Prostate gland (tissue), 2 donors: ENCODE data around the gene KCNG2. TPM values are rescaled to one million over a fixed set of nuclear protein-coding genes. Genes with fewer than 3 reads are reported as not detected.

Source experiments
- DNase-seq: peaks from one replicate; pipeline ENCODE4 v3.0.0-alpha.2; 2019; ENCODE audit warnings: low spot score
- H3K27ac ChIP-seq, 2 donors: fragments of 200-600 bp; sonication (generic); 2 replicates each; pipeline ENCODE4 v1.5.1; 2017 to 2019
- H3K27me3 ChIP-seq: fragments of 200-600 bp; sonication (generic); replicated peaks from 2 replicates; pipeline ENCODE4 v1.5.1; 2019; ENCODE audit not compliant: insufficient read depth
- H3K36me3 ChIP-seq, 2 donors: fragments of 200-600 bp; sonication (generic); 1 replicate in 1 of 2; 2 replicates in 1 of 2; pipeline versions ENCODE4 v1.5.1 to v1.8.1; 2017 to 2019
- H3K4me1 ChIP-seq: fragments of 200-600 bp; sonication (generic); replicated peaks from 2 replicates; pipeline ENCODE4 v1.5.1; 2019
- H3K4me3 ChIP-seq, 2 donors: fragments of 200-600 bp; sonication (generic); 2 replicates each; pipeline ENCODE4 v1.5.1; 2017 to 2019
- H3K9me3 ChIP-seq: fragments of 200-600 bp; sonication (generic); 2 replicates; pipeline ENCODE4 v1.5.1; 2017
- POLR2A ChIP-seq: fragments of 450-650 bp; IDR thresholded peaks from one replicate; pipeline ENCODE4 v1.6.1; 2016; ENCODE audit warnings: antibody characterized with exemption, mild to moderate bottlenecking
- POLR2AphosphoS5 ChIP-seq: sonication (generic); formaldehyde crosslinking; IDR thresholded peaks from one replicate; pipeline ENCODE4 v1.6.1; 2017; ENCODE audit warnings: antibody characterized with exemption
- WGBS: methylation state at CpG from one replicate; pipeline ENCODE4 v1.1.5; 2018; 5-methylcytosine and 5-hydroxymethylcytosine counted together
- intact Hi-C: fragments of 100-400 bp; cut with DNase I; formaldehyde crosslinking; loops from one replicate; pipeline ENCODE4 v1.14.2; 2022
- total RNA-seq, 2 donors: library from RNA; depleted of rRNA; stranded (reverse); fragments of >200 nt; gene quantifications; one replicate each; pipeline ENCODE4 v1.1.0, GENCODE V29; 2016
- TF ChIP-seq, protein P1 (sequence below), 4 experiments: fragments of 200-600 bp in 2 of 4; fragments of 450-650 bp in 2 of 4; sonication (generic) in 2 of 4; IDR thresholded peaks; 1 replicate in 3 of 4; 2 replicates in 1 of 4; pipeline ENCODE4 v1.5.1; 2016 to 2019; ENCODE audit warnings: antibody characterized with exemption in 4 of 4, mild to moderate bottlenecking in 2 of 4, moderate library complexity in 2 of 4

Gene KCNG2
- total RNA-seq, 2 donors from 2014 or later: 3.7 TPM; not detected in 1

DNA sequence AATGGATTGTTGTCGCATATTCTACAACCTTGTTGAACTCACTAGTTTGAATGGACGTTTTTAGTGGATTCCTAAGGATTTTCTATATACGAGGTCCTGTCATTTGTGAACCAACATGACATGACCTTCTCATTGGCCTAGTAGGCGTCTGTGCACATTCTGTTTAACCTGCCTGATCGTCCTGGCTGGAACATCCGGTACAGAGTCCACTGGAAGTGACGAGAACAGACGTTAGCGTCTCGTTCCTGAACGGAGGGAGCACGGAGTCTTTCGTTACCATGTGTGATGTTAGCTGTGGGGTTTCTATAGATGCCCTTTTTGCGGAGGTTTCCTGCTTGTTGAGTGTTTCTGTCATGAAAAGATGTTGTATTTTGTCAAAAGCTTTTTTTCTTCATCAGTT lies 91.8 kb downstream of the KCNG2 start:
- DNase-seq: no peak
- H3K27me3 ChIP-seq: no peaks in the 10 kb centered on the region
- WGBS: 91% methylated on average over 14 of the region's 14 CpGs
- H3K4me3 ChIP-seq: no peak overlapping the region
- no peak overlapping the region for H3K27ac ChIP-seq
- intact Hi-C loops: no loop called here
- no peaks in the 10 kb centered on the region for H3K4me1 ChIP-seq
- H3K36me3 ChIP-seq: no peaks in the 10 kb centered on the region
- no peaks in the 10 kb centered on the region for H3K9me3 ChIP-seq
- TF ChIP-seq, protein P1, sequence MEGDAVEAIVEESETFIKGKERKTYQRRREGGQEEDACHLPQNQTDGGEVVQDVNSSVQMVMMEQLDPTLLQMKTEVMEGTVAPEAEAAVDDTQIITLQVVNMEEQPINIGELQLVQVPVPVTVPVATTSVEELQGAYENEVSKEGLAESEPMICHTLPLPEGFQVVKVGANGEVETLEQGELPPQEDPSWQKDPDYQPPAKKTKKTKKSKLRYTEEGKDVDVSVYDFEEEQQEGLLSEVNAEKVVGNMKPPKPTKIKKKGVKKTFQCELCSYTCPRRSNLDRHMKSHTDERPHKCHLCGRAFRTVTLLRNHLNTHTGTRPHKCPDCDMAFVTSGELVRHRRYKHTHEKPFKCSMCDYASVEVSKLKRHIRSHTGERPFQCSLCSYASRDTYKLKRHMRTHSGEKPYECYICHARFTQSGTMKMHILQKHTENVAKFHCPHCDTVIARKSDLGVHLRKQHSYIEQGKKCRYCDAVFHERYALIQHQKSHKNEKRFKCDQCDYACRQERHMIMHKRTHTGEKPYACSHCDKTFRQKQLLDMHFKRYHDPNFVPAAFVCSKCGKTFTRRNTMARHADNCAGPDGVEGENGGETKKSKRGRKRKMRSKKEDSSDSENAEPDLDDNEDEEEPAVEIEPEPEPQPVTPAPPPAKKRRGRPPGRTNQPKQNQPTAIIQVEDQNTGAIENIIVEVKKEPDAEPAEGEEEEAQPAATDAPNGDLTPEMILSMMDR (IDR thresholded peaks at IDR 0.05): no peak
- TF ChIP-seq POLR2A (no peak), POLR2AphosphoS5 (no peak)

DNA sequence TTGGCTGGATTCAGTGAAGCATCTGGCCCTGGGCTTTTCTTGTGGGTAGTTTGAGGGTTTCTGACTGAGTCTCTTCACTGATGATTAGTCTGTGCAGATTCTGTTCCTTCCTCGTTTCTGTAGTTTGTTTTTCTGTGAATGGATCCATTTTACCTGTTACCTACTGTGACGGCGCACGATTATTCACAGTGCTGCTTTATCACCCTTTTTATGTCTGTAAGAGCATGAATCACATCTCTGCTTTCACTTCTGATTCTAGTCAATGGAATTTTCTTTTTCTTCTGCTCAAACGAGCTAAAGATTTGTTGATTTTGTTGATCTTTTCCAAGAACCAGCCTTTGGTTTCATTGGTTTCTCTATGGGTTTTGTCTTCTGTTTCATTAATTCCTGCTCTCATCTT lies 92.9 kb downstream of the KCNG2 start:
- no peak overlapping the region for H3K4me3 ChIP-seq
- no peaks in the 10 kb centered on the region for H3K36me3 ChIP-seq
- H3K27ac ChIP-seq: no peak overlapping the region
- 88% methylated on average over 5 of the region's 5 CpGs for WGBS
- intact Hi-C loops: no loop called here
- no peaks in the 10 kb centered on the region for H3K4me1 ChIP-seq
- no peaks in the 10 kb centered on the region for H3K9me3 ChIP-seq
- no peaks in the 10 kb centered on the region for H3K27me3 ChIP-seq
- no peak for TF ChIP-seq POLR2AphosphoS5
- no peak for TF ChIP-seq POLR2A
- TF ChIP-seq, protein P1 (IDR thresholded peaks at IDR 0.05): no peak
- no peak for DNase-seq

DNA sequence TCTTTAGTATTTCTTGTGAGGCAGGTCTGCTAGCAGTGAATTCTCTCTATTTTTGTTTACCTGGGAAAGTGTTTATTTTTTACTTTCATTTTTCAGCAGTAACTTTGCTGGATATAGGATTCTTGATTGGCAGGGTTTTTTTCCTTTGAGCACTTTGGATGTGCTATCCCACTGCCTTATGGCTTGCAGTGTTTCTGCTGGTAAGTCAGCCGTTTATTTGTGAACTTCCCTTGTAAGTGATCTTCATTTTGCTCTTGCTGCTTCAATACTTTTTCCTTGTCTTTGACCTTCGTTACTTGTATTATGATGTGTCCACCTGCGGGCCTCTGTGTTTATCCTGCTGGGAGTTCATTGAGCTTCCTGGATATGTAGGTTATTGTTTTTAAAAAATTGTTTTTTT lies 99.0 kb downstream of the KCNG2 start:
- no peaks in the 10 kb centered on the region for H3K27me3 ChIP-seq
- intact Hi-C loops: no loop called here
- TF ChIP-seq POLR2AphosphoS5: no peak
- TF ChIP-seq POLR2A: no peak
- TF ChIP-seq, protein P1 (IDR thresholded peaks at IDR 0.05): no peak
- H3K4me3 ChIP-seq: no peak overlapping the region
- no peaks in the 10 kb centered on the region for H3K36me3 ChIP-seq
- H3K4me1 ChIP-seq: no peaks in the 10 kb centered on the region
- 59% methylated on average over 3 of the region's 3 CpGs for WGBS
- H3K9me3 ChIP-seq: no peaks in the 10 kb centered on the region
- no peak overlapping the region for H3K27ac ChIP-seq
- no peak for DNase-seq

DNA sequence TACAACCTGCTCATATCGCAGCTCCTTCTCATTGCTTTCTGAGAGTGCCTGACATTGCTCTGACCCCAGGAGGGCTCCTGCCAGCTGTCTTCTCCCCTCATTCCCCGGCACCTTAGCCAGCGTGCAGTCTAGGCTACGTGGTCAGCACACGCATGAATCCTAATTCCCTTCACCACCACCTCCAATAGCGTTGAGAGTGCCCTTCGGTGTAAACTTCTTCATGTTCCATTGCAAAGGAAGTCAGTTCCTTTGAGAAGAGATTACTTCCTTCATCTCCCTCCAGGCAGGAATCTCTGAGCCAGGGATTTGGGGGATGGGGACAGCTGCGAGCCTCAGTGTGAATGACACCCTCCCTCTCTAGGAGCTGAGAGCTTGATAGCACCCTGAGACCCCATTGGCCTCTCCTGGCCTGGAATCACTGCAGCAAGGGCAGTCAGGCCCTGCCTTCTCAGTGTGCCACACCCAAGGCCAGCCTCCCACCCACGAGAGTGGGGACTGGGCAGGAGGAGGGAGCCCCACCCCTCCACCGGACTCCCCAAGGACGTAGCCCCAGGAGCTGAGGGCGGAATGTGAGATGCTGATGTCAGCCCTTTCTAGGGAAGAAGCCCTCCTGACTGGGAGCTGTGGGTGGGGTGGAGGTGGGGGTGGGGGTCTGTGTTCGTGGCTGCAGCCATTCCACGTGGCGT lies 100.3 kb downstream of the KCNG2 start:
- intact Hi-C loops: no loop called here
- Histone ChIP-seq H3K4me3 (no peak overlapping the region), H3K4me1 (no peaks in the 10 kb centered on the region), H3K9me3 (no peaks in the 10 kb centered on the region), H3K36me3 (no peaks in the 10 kb centered on the region), H3K27ac (no peak overlapping the region), H3K27me3 (no peaks in the 10 kb centered on the region)
- no peak for TF ChIP-seq POLR2A
- TF ChIP-seq, protein P1 (IDR thresholded peaks at IDR 0.05): no peak
- no peak for DNase-seq
- WGBS: 95% methylated on average over 15 of the region's 15 CpGs

DNA sequence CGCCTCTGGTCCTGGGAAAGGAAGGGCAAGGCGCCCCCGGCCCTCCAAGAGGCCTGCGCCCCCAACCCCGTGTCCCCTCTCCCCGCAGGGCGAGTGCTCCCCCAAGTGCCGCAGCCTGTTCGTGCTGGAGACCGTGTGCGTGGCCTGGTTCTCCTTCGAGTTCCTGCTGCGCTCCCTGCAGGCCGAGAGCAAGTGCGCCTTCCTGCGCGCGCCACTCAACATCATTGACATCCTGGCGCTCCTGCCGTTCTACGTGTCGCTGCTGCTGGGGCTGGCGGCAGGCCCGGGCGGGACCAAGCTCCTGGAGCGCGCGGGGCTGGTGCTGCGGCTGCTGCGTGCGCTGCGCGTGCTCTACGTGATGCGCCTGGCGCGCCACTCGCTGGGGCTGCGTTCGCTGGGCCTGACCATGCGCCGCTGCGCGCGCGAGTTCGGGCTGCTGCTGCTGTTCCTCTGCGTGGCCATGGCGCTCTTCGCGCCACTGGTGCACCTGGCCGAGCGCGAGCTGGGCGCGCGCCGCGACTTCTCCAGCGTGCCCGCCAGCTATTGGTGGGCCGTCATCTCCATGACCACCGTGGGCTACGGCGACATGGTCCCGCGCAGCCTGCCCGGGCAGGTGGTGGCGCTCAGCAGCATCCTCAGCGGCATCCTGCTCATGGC lies 101.3 kb downstream of the KCNG2 start:
- Histone ChIP-seq H3K4me1 (no peaks in the 10 kb centered on the region), H3K27ac (no peak overlapping the region), H3K36me3 (no peaks in the 10 kb centered on the region), H3K4me3 (no peak overlapping the region), H3K27me3 (no peaks in the 10 kb centered on the region), H3K9me3 (no peaks in the 10 kb centered on the region)
- no peak for TF ChIP-seq POLR2A
- DNase-seq: peak; percentile 3
- WGBS: 87% methylated on average over 63 of the region's 70 CpGs
- intact Hi-C loops: no loop called here
